T-helper 22 cell (primary cell): ENCODE data around the gene PDHX.
"Not testable (repeated sequence)": the region's sequence is repeated elsewhere in the genome, so short reads cannot be mapped to it uniquely, and the experiment has no call there.

Experiments
- DNase-seq: peaks from one replicate; pipeline ENCODE4 v3.0.0-alpha.2; 2020; ENCODE audit warnings: low read depth

The PDHX gene

DNA sequence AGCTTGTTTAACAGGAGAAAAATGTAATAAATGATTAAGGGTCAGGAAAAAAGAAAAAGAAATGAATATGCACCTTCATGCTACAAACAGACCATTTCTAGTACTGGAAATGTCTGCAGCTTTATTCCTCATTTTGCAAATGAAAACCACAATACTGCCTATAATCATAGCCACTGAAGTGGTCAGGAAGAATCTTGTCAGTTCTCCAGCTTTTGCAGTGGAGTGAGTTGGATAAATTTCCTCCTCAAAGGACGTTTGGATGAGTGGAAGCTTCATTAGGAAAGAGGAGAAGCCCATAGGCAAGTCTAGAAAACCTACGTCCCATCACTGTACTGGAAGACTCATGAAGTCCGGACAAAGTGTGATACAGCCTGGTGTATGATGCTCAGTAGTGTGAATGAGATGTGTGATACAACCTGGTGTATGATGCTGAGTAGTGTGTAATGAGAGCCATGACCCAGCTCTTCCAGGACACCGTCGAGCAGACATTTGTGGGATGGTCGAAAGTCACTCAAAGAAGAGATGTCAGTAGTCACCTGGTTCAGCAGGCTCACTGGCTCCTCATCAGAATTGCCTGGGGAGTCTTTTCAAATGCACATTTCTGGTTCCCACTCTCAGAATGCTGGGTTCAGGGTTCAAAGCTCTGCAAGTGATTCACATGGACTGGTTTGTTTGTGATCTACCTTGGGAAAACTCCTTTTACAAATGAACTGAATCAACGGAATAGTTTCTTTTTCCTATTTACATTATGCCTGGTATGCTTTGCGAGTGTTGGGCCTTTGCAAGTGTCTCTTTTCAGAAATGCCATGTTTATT, 101.3 kb downstream of the PDHX start:
- DNase-seq = no peak

DNA sequence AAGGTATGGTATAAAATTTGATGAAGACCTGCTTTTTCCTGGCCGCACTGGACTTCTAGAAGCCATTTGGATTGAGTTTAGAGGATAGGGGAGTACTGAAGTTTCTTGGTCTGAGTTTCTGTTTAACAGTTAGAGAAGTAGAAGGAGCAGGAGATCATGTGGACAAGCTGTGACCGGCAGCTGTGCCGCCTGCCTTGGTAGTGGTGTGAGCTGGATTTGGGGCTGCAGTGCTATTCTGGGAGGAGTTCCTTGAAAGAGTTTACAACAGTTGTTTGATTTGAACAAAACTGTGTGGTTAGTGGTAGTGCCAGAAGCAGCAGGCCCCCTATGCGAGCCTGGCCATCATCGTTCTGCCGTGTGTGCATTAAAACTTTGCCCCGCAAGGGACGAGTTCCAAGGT, 105.2 kb downstream of the PDHX start:
- DNase-seq = no peak

DNA sequence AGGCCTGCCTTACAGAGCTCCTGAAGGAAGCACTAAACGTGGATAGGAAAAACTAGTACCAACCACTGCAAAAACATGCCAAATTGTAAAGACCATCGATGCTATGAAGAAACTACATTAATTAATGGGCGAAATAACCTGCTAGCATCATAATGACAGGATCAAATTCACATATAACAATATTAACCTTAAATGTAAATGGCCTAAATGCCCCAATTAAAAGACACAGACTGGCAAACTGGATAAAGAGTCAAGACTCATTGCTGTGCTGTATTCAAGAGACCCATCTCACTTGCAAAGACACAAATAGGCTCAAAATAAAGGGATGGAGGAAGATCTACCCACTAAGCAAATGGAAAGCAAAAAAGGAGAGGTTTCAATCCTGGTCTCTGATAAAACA, 107.5 kb downstream of the PDHX start:
- not testable (repeated sequence) for DNase-seq

- DNase-seq = not testable (repeated sequence)
Measured at GRCh38 chr11:35028007-35028406, 111.6 kb downstream of the PDHX start.

DNA sequence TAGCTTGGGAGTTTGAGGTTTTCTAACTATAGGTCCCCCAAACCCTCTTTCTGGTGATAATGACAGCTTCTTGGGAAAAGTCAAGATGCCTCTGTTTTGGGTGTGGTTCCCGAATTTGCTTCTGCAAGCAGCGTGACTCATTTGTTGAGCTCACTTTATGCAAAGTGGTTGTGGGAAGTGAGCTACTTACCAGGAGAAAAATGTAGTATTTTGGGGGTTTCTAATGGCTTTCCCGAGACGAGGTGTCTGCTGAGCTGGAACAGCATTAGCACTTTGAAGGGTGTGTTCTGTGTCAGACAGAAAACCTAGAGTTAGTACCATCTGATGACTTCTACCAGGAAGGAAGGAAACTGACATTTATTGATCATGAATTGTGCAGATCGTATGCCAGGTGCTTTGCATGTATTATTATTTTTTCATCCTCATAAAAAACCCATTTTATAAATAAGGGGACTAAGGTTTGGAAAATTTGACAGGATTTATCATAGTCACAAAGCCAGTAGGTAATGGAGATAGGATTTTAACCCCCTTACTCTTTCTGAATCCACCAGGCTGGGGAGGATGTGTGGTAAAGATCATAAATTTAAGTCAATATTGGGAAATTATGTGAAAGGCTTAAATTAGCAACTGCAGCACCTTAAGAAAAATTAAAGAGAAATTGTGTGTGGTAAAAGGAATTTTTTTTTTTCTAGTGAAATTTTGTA, 113.7 kb downstream of the PDHX start:
- DNase-seq = peak; percentile 39

DNA sequence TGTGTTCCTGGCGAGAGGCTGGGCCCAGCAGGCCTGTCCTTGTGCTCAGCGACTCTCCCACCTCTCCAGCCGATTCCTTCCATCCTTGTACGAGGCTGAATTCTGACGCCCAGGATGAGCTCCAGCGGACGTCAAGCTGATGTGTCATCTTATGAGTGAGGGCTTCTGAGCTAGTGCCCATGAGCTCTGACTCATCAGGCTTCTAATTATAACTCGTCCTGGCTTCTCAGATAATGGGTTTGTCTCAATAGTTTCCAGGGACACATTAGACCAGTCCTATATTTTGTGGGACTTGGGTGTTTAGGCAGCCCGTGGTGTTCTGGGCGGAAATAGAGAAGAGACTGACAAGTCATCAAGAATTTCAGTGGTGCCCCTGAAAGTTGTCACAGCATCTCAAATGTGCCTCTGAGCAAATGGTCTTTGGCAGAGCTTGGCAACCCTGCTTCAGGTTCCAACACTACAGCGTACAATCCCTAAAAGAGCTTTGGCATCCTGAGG, 114.3 kb downstream of the PDHX start:
- peak; percentile 47 for DNase-seq

DNA sequence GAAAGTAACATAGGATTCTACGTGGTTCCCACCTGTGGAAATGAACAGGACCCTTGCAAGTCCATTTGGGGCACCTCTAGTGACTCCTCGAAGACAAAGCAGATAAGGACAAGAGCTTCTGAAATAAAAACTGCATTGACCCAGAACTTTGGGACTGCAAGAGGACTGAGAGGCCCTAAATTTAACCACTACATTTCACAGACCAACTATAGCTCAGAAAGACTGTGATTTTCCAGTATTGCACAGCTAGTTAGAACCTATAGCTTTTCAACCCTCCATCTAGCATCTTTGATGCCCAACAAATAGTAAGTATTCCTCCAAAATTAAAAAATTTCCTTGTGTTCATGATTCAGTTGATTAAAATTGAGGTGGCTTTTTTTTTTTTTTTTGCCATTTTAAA, 114.9 kb downstream of the PDHX start:
- DNase-seq = no peak

DNA sequence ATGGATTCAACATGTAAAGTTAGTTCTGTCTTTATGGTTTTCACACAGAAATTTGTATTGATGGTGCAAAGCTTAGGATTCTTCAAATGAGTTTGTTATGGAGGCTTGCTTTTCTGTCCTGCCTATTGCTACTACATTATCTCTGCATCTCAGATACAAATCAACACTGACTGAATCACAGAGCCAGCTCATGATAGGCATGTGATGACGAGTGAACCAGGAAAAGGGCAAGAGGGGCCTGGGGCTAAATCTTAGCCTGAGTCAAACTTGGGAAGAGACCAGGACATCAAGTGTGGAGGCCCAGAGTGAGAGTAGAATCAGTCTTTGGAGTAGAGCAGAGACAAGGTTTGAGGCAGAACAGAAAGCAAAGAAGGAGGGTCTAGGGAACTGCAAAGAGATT, 115.4 kb downstream of the PDHX start:
- DNase-seq = no peak

DNA sequence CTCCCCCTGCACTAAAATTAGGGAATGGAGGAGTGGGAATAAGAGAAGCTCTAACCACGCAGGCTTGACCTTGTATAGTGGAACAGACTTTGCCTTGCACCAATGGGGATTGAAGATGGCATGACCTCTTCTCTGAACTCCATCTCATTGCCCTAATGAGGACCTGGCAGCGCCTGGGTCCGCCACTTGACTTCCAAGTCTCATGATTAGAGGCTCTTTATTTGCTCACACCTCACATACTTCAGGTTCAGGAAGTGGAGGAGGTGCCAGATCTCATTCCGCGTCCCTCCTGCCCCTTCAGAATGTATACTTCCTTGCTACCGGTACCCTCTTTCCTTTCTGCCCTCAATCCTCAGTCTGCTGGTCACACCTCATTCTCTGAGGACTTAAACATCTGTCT, 116.6 kb downstream of the PDHX start:
- no peak for DNase-seq

GRCh38 chr11:35034401-35034800, 118.0 kb downstream of the PDHX start:
- DNase-seq = no peak

GRCh38 chr11:35035894-35036408, 119.5 kb downstream of the PDHX start:
- no peak for DNase-seq

- DNase-seq = no peak
Measured at GRCh38 chr11:35036639-35037038, 120.2 kb downstream of the PDHX start.

DNA sequence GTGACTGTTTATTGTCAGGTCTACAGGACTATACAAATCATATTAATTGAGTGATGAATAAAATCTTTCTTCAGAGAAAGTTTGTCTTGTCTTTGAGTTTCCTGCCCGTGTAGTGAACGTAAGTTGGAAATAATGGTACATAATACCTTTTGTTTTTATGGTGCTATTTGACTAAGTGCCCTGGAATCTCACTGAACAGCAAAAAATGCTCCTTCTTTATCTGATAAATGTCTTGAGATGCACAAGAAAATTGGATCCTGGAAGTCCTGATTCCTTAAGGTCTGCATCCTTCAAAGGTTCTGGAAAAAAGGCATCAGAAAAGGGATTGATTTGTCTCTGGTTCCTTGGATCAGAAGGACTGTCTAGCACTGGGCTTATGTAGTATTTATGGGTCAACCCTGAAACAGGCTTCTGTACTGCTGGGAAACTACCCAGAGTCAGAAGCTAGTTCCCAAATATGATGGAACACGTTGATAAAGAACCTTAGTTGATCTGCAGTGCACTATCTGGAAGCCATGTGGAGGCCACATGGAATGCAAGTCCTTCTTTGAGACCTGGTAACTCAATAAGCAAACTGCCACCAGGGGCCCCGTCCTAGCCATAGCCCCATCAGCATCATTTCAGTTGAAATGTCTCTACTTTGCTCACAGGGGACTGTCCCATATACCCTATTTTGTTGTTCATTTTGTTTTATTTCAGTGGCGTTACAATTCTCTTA, 122.0 kb downstream of the PDHX start:
- DNase-seq = no peak

DNA sequence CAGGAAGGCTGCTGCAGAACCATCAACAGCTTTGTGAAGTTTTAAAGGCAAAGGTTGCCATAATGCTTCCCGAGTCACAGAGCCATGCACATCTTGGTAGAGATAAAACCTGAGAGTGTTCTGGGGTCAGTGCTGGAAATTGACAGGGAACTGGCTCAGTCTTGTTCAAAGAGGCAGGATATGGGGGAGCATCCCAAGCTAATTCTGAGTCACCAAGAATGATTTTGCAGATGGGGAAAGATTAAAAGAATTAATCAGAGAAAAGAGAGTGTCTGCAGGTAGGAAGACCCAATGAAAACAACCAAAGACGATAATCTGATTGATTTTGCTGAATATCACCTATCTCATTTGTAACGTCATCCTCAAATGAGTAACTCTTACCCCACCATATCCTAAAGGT, 122.7 kb downstream of the PDHX start:
- DNase-seq = no peak

GRCh38 chr11:35040221-35040942, 124.0 kb downstream of the PDHX start:
- peak; percentile 70 for DNase-seq

DNA sequence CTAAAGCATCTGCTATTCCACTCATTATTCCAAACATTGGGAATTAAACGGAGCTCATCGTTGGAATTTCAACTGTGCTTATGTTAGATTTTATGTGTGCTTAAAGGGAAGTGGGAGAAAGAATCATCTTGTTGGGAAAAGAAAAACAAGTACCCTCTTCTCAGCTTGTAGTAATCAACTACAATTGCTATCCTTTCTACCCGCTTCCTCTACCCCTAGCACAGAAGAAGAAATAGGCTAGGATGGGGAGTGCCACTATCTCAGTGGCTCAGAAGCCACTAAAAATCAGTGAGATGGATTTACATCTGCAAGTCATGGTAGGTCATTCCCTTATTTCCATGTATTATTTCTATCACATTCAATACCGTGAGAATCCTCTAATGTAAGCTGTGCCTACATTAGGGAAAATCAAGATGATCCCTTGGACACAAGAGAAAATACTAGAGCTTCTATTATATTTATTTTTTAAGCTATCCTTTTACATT, 124.7 kb downstream of the PDHX start:
- DNase-seq = no peak

GRCh38 chr11:35042224-35042623, 125.8 kb downstream of the PDHX start:
- DNase-seq = no peak

DNA sequence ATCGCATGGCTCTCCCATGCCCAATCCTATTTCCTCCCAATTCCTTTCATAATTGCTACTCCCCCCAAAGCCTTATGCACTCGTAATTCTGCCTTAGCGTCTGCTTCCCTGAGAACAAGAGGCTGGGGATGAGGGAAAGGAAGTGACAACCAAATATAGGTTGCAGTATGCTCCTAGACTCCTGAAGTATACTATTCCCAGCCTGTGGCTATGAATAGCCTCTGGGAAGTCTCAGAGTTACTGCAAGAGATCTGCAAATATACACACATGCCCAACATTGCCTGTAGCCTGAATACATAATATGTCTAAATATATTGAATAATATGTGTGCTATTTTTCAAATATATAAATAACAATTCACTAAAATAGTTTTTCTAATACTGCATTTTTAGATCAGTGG, 126.5 kb downstream of the PDHX start:
- DNase-seq = no peak

- no peak for DNase-seq
Measured at GRCh38 chr11:35043936-35044335, 127.5 kb downstream of the PDHX start.

DNA sequence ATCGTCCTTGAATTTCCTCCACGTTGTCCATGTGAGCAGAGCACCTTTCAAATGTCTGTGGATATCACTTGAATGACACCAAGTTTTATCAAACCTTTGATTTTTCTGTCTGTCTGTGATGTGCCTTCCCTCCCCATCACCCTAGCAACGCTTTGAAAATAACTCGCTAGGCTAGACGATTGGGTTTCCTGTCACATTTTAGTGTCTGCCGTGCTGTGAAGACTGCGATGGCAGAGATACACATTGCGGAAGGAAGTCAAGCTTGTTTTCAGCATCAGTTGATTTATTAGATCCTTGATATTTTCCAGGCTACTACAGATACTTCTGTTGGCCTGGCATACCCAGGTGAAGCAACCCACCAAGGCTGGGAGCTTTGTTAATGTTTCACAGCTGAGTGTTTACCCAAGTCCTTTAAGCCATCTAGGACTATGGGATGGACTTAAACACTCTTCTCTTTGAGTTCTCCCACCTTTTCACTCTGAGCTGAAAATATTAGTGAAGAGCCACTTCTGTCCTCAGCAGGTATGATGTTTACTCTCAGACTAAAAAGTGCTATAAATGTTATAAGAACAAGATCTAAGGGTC, 128.9 kb downstream of the PDHX start:
- peak; percentile 85 for DNase-seq
